GM10248 (cell line): ENCODE results near the gene EME1.

Source experiments
- CTCF ChIA-PET: fragments of 300-600 bp; sonication (Branson Sonifier 250); formaldehyde crosslinking; extraction: SDS; loops from one replicate; lab custom pipeline; 2021; ENCODE audit warnings: antibody characterized with exemption; lab: Yijun Ruan, JAX
- POLR2A ChIA-PET: fragments of 350-650 bp; sonication (Branson Sonifier 250); formaldehyde crosslinking; extraction: SDS; loops from one replicate; lab custom pipeline; 2020; ENCODE audit warnings: antibody characterized with exemption; lab: Yijun Ruan, JAX
- DNase-seq: peaks from one replicate; pipeline ENCODE4 v3.0.0; 2012; ENCODE audit errors: extremely low spot score
- TF ChIP-seq, protein P1 (sequence below): IDR thresholded peaks from 2 replicates; pipeline ENCODE4 v1.5.1; 2012; ENCODE audit warnings: mild to moderate bottlenecking, low read depth; ENCODE audit errors: extremely low read depth, missing control alignments, control extremely low read depth

EME1 gene

GRCh38 chr17:50347894-50348291 lies 25.1 kb upstream of the EME1 start:
- POLR2A ChIA-PET: no interaction called here
- no peak for DNase-seq
- CTCF ChIA-PET: interaction anchor here (0.6 to 5.5 kb wide), 3 partner anchors 14 to 154 kb away, joined by 3 to 42 read pairs (median 20); partner anchors contain the start of gene LRRC59
- TF ChIP-seq, protein P1, sequence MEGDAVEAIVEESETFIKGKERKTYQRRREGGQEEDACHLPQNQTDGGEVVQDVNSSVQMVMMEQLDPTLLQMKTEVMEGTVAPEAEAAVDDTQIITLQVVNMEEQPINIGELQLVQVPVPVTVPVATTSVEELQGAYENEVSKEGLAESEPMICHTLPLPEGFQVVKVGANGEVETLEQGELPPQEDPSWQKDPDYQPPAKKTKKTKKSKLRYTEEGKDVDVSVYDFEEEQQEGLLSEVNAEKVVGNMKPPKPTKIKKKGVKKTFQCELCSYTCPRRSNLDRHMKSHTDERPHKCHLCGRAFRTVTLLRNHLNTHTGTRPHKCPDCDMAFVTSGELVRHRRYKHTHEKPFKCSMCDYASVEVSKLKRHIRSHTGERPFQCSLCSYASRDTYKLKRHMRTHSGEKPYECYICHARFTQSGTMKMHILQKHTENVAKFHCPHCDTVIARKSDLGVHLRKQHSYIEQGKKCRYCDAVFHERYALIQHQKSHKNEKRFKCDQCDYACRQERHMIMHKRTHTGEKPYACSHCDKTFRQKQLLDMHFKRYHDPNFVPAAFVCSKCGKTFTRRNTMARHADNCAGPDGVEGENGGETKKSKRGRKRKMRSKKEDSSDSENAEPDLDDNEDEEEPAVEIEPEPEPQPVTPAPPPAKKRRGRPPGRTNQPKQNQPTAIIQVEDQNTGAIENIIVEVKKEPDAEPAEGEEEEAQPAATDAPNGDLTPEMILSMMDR: no peak

DNA sequence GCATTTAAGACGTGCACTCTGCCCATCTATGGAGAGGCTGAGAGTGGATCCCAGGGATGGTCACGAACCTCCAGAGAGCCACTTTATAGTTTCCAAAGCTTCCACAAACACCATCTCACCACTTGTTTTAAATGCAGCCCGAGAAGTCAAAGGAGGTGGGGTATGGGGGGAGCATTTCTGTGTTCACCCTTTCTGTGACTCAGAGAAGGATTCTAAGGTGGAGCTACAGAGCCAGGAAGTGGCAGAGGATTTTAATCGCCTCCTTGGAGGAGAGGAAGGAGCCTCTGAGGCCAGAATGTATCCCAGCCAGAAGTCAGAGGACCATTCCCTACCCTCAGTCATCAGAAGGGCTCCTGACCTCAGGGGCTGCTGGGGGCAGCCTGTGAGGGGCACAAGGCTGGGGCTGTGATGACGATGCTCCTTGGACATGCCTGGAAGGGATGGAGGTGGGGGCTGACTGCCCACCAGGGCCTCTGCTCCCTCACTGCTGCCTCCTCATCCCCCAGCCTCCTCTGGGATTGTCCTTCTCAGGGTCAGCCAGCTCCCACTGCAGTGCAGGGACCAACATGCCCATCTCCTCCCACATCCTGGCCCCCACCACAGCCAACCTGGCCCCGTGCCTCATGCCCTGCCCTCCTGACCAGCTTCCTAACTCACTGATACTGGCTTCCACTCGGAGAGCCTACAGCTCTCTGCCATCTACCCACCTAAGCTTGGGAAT lies 24.3 kb upstream of the EME1 start:
- CTCF ChIA-PET: interaction anchor here (0.7 to 5.5 kb wide), 3 partner anchors 9 to 49 kb away, joined by 3 to 42 read pairs (median 20); partner anchors contain the start of gene LRRC59
- TF ChIP-seq, protein P1: no peak
- no peak for DNase-seq
- POLR2A ChIA-PET: no interaction called here

- CTCF ChIA-PET: interaction anchor here (0.7 to 5.5 kb wide), 3 partner anchors 9 to 49 kb away, joined by 3 to 42 read pairs (median 20); partner anchors contain the start of gene LRRC59
- TF ChIP-seq, protein P1: no peak
- DNase-seq: no peak
- POLR2A ChIA-PET: no interaction called here
Observed at GRCh38 chr17:50349243-50349600, 23.8 kb upstream of the EME1 start.

DNA sequence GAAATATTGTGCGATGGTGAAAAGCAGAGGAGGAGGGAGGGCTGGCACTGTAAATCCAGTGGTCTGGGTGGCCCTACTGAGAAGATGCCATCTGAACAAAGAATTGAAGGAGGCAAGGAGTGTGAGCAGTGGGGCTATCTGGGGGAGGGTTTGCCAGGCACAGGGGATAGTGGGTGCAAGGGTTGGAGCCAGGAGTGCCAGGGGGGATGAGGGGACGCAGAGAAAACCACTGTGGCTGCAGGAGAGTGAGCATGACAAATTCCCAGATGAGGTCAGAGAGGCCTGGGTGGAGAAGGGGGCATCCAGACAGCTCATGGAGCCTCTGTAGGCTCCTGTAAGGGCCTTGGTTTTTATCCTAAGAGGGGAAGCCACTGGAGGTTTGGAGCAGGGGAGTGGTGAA lies 22.3 kb upstream of the EME1 start:
- CTCF ChIA-PET: interaction anchor here (1.2 to 5.5 kb wide), 3 partner anchors 11 to 151 kb away, joined by 4 to 42 read pairs (median 18); no protein-coding TSS in a partner anchor
- TF ChIP-seq, protein P1: no peak
- no peak for DNase-seq
- POLR2A ChIA-PET: no interaction called here

- TF ChIP-seq, protein P1: no peak
- DNase-seq: no peak
- ChIA-PET POLR2A (interaction anchor here (1.1 kb wide), 1 partner anchor 10 kb away, joined by 4 read pairs; no protein-coding TSS in a partner anchor), CTCF (interaction anchor here (0.8 to 3.4 kb wide), 3 partner anchors 10 to 152 kb away, joined by 3 to 18 read pairs (median 4); partner anchors contain the start of gene LRRC59)
Observed at GRCh38 chr17:50352072-50352692, 20.8 kb upstream of the EME1 start.
